DMS153 (cell line): ENCODE measurements around the gene DNM3.

Experiments
- DNase-seq: peaks from one replicate; lab custom pipeline; 2025; lab: John Stamatoyannopoulos, UW

Gene DNM3

GRCh38 chr1:172328266-172328665 is 487.0 kb downstream of the DNM3 start:
- DNase-seq = no peak

- DNase-seq = no peak
Observed at GRCh38 chr1:172332230-172332629, 490.9 kb downstream of the DNM3 start.

- no peak for DNase-seq
Observed at GRCh38 chr1:172335377-172335776, 494.1 kb downstream of the DNM3 start.

- DNase-seq = no peak
Observed at GRCh38 chr1:172338295-172338735, 497.0 kb downstream of the DNM3 start.

- no peak for DNase-seq
Observed at GRCh38 chr1:172339842-172340241, 498.5 kb downstream of the DNM3 start.

- DNase-seq = no peak
Observed at GRCh38 chr1:172340520-172340919, 499.2 kb downstream of the DNM3 start.

GRCh38 chr1:172341697-172342096 is 500.4 kb downstream of the DNM3 start:
- DNase-seq = no peak

- DNase-seq = no peak
Observed at GRCh38 chr1:172342584-172343239, 501.4 kb downstream of the DNM3 start.

- no peak for DNase-seq
Observed at GRCh38 chr1:172343240-172344160, 502.2 kb downstream of the DNM3 start.

- DNase-seq = no peak
Observed at GRCh38 chr1:172344444-172344843, 503.1 kb downstream of the DNM3 start.

GRCh38 chr1:172345077-172345476 is 503.8 kb downstream of the DNM3 start:
- no peak for DNase-seq

- DNase-seq = no peak
Observed at GRCh38 chr1:172347416-172347815, 506.1 kb downstream of the DNM3 start.

- DNase-seq = no peak
Observed at GRCh38 chr1:172350856-172351255, 509.6 kb downstream of the DNM3 start.

- DNase-seq = no peak
Observed at GRCh38 chr1:172351346-172351745, 510.0 kb downstream of the DNM3 start.

- DNase-seq = no peak
Observed at GRCh38 chr1:172351754-172352161, 510.5 kb downstream of the DNM3 start.

GRCh38 chr1:172352435-172352834 is 511.1 kb downstream of the DNM3 start:
- DNase-seq = no peak

- no peak for DNase-seq
Observed at GRCh38 chr1:172354291-172355274, 513.3 kb downstream of the DNM3 start.

GRCh38 chr1:172356620-172357019 is 515.3 kb downstream of the DNM3 start:
- no peak for DNase-seq

GRCh38 chr1:172357753-172358385 is 516.6 kb downstream of the DNM3 start:
- no peak for DNase-seq

- DNase-seq = peak; percentile 84
Observed at GRCh38 chr1:172359491-172359999, 518.2 kb downstream of the DNM3 start.

- no peak for DNase-seq
Observed at GRCh38 chr1:172360511-172360910, 519.2 kb downstream of the DNM3 start.
